ENCODE measurements around the gene ESPNL.

DNA sequence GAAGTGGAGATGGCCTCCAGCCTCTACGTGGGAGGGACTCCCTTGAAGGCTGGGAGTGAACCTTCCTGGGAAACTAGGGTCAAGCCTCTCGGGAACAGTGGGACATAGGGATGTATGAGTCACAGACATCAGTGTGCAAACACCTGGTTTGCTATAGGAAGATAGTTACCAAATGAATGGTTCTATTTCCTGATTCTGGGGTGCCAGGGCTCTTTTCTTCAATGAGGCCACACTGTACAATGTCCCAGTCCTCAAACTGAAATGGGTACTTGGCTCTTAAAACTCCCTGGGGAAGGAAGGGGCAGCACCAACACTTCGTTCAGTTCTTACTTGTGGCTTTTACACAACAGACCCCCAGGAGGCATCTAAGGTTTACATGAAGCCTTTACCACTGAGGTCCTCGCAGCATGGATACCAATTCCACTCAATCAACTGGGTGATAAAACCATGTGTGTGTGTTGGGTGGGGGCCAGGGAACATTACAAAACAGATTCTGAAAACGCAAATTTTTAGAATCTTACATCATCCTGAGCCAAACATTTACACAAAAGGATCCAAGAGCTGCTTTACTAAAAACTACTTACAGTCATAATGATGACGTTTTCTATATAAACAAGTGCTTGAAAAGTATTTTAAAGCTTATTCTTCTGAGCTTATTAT, 69.0 kb downstream of the ESPNL start:
- TF ChIP-seq POLR2A (IDR thresholded peaks at IDR 0.05): no peak
- TF ChIP-seq, protein P1, sequence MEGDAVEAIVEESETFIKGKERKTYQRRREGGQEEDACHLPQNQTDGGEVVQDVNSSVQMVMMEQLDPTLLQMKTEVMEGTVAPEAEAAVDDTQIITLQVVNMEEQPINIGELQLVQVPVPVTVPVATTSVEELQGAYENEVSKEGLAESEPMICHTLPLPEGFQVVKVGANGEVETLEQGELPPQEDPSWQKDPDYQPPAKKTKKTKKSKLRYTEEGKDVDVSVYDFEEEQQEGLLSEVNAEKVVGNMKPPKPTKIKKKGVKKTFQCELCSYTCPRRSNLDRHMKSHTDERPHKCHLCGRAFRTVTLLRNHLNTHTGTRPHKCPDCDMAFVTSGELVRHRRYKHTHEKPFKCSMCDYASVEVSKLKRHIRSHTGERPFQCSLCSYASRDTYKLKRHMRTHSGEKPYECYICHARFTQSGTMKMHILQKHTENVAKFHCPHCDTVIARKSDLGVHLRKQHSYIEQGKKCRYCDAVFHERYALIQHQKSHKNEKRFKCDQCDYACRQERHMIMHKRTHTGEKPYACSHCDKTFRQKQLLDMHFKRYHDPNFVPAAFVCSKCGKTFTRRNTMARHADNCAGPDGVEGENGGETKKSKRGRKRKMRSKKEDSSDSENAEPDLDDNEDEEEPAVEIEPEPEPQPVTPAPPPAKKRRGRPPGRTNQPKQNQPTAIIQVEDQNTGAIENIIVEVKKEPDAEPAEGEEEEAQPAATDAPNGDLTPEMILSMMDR (IDR thresholded peaks at IDR 0.05): no peak

Measured in lower leg skin (tissue), 3 donors.